Fibroblast of lung (primary cell): ENCODE data around the gene DPYD.

ENCODE experiments used
- CTCF ChIP-seq, 2 donors: IDR thresholded peaks in 1 of 2; conservative IDR thresholded peaks in 1 of 2; 1 replicate in 1 of 2; 2 replicates in 1 of 2; pipeline ENCODE4 v1.5.1; 2011 to 2012; ENCODE audit warnings: low read length in 2 of 2, control low read depth in 1 of 2, inconsistent platforms in 1 of 2, low read depth in 1 of 2, mild to moderate bottlenecking in 1 of 2
- EZH2 ChIP-seq: IDR thresholded peaks from 2 replicates; pipeline ENCODE4 v1.5.1; 2012; ENCODE audit warnings: low read length, control low read depth, mild to moderate bottlenecking; ENCODE audit errors: missing control alignments

- TF ChIP-seq EZH2 = no peak
- TF ChIP-seq CTCF (conservative IDR thresholded peaks at IDR 0.05 in 1 of 2, IDR thresholded peaks at IDR 0.05 in 1 of 2; ENCODE audit: low read depth in 1 of 2, low read length in 2 of 2) = no peak
These were observed 438.8 kb downstream of the DPYD start for GRCh38 chr1:97482022-97482421.
